SK-N-SH (cell line): ENCODE data around the gene TIMM23. TPM values are rescaled to one million over a fixed set of nuclear protein-coding genes. Genes with fewer than 3 reads are reported as not detected.

Source experiments
- CTCF ChIA-PET: fragments of 300-600, 350-600 bp; formaldehyde crosslinking; extraction: SDS; loops from one replicate; lab custom pipeline; 2021; lab: Yijun Ruan, JAX
- POLR2A ChIA-PET: fragments of 350-600 bp; sonication (Branson Sonifier 250); formaldehyde crosslinking; extraction: SDS; loops from one replicate; lab custom pipeline; 2020; ENCODE audit warnings: antibody characterized with exemption, inconsistent platforms; lab: Yijun Ruan, JAX
- DNase-seq: peaks from one replicate; pipeline ENCODE4 v3.0.0; 2012
- H2AFZ ChIP-seq: fragments of 200-600 bp; sonication (generic); 2 replicates; pipeline ENCODE4 v1.8.1; 2016; ENCODE audit warnings: antibody characterized with exemption, mild to moderate bottlenecking, low read depth
- H3F3A ChIP-seq: fragments of 200-600 bp; sonication (generic); replicated peaks from 2 replicates; pipeline ENCODE3; 2016; ENCODE audit warnings: antibody characterized with exemption, mild to moderate bottlenecking; ENCODE audit not compliant: insufficient read depth
- H3K27ac ChIP-seq, 2 experiments: fragments of 200-500 bp in 1 of 2; fragments of 200-600 bp in 1 of 2; sonication (Bioruptor generic) in 1 of 2; sonication (generic), shearing (Covaris generic) in 1 of 2; 2 replicates each; pipeline versions ENCODE4 v1.5.1 to v1.6.1; 2014 to 2016; ENCODE audit warnings: low read depth in 2 of 2, inconsistent platforms in 1 of 2, low read length in 1 of 2, mild to moderate bottlenecking in 1 of 2, mixed read lengths in 1 of 2
- H3K27me3 ChIP-seq: fragments of 200-600 bp; sonication (generic), shearing (Covaris generic); 2 replicates; pipeline ENCODE4 v1.6.1; 2016; ENCODE audit warnings: mixed run types; ENCODE audit not compliant: insufficient read depth
- H3K36me3 ChIP-seq, 2 experiments: fragments of 200-500 bp in 1 of 2; fragments of 200-600 bp in 1 of 2; sonication (Bioruptor generic) in 1 of 2; sonication (generic) in 1 of 2; replicated peaks in 1 of 2; 2 replicates each; pipeline versions ENCODE3 to v1.5.1; 2014 to 2016; ENCODE audit warnings: low read length in 1 of 2, mild to moderate bottlenecking in 1 of 2; ENCODE audit not compliant: insufficient read depth in 2 of 2, control insufficient read depth in 1 of 2
- H3K4me1 ChIP-seq, 2 experiments: fragments of 200-500 bp in 1 of 2; fragments of 200-600 bp in 1 of 2; sonication (Bioruptor generic) in 1 of 2; sonication (generic), shearing (Covaris generic) in 1 of 2; 2 replicates each; pipeline versions ENCODE4 v1.5.1 to v1.6.1; 2014 to 2016; ENCODE audit warnings: low read depth in 1 of 2, low read length in 1 of 2, mixed run types in 1 of 2; ENCODE audit not compliant: insufficient read depth in 2 of 2, control insufficient read depth in 1 of 2
- H3K4me2 ChIP-seq: fragments of 200-600 bp; sonication (generic), shearing (Covaris generic); 2 replicates; pipeline ENCODE4 v1.6.1; 2017; ENCODE audit warnings: mixed run types
- H3K4me3 ChIP-seq, 2 experiments: fragments of 200-500 bp in 1 of 2; fragments of 200-600 bp in 1 of 2; sonication (Bioruptor generic) in 1 of 2; sonication (generic), shearing (Covaris generic) in 1 of 2; 2 replicates each; pipeline versions ENCODE4 v1.5.1 to v1.8.1; 2014 to 2016; ENCODE audit warnings: low read depth in 2 of 2, inconsistent platforms in 1 of 2, low read length in 1 of 2, mild to moderate bottlenecking in 1 of 2, mixed read lengths in 1 of 2, moderate library complexity in 1 of 2
- H3K79me2 ChIP-seq: fragments of 200-600 bp; sonication (generic); 2 replicates; pipeline ENCODE4 v1.8.1; 2017; ENCODE audit warnings: mild to moderate bottlenecking; ENCODE audit not compliant: insufficient read depth
- H3K9ac ChIP-seq: fragments of 200-600 bp; sonication (generic); 2 replicates; pipeline ENCODE4 v1.6.1; 2017; ENCODE audit warnings: mixed run types
- H3K9me2 ChIP-seq: fragments of 200-600 bp; sonication (generic); 2 replicates; pipeline ENCODE4 v1.6.1; 2017; ENCODE audit warnings: mixed run types
- H3K9me3 ChIP-seq: fragments of 200-600 bp; sonication (generic); 2 replicates; pipeline ENCODE4 v1.6.1; 2017; ENCODE audit warnings: mixed run types, mild to moderate bottlenecking, moderate library complexity
- H4K20me1 ChIP-seq: fragments of 200-600 bp; sonication (generic); 2 replicates; pipeline ENCODE4 v1.6.1; 2017; ENCODE audit warnings: mild to moderate bottlenecking, mixed run types; ENCODE audit not compliant: insufficient read depth
- CHD2 ChIP-seq: fragments of 150-350 bp; IDR thresholded peaks from 2 replicates; pipeline ENCODE4 v1.6.1; 2018; ENCODE audit warnings: low read length; ENCODE audit not compliant: partially characterized antibody
- CTCF ChIP-seq: fragments of 200-600 bp; sonication (generic); IDR thresholded peaks from 2 replicates; pipeline ENCODE4 v1.6.1; 2017; ENCODE audit warnings: antibody characterized with exemption, mild to moderate bottlenecking, moderate library complexity
- FOSL2 ChIP-seq: IDR thresholded peaks from 2 replicates; pipeline ENCODE4 v1.4.0; 2012; ENCODE audit warnings: low read depth, mild to moderate bottlenecking, moderate library complexity, borderline replicate concordance
- FOXJ3 ChIP-seq: sonication (generic); formaldehyde crosslinking; IDR thresholded peaks from 2 replicates; pipeline ENCODE4 v1.5.1; 2020; ENCODE audit warnings: mild to moderate bottlenecking, missing genetic modification reagents
- GATA2 ChIP-seq: sonication (generic); formaldehyde crosslinking; IDR thresholded peaks from 2 replicates; pipeline ENCODE4 v1.5.0; 2020; ENCODE audit warnings: mild to moderate bottlenecking, missing genetic modification reagents
- IRF3 ChIP-seq: fragments of 150-350 bp; IDR thresholded peaks from 2 replicates; pipeline ENCODE4 v1.6.1; 2016; ENCODE audit warnings: mild to moderate bottlenecking, low read depth, low read length
- MXI1 ChIP-seq: IDR thresholded peaks from 2 replicates; pipeline ENCODE4 v1.6.1; 2012; ENCODE audit warnings: mild to moderate bottlenecking, low read depth, low read length, improper control_type of control experiment
- NFIC ChIP-seq: IDR thresholded peaks from 2 replicates; pipeline ENCODE4 v1.4.0; 2012; ENCODE audit warnings: borderline replicate concordance
- POLR2AphosphoS5 ChIP-seq: IDR thresholded peaks from 2 replicates; pipeline ENCODE4 v1.6.1; 2012; ENCODE audit warnings: low read depth, low read length
- RAD21 ChIP-seq: IDR thresholded peaks from 2 replicates; pipeline ENCODE4 v1.6.1; 2012; ENCODE audit warnings: mild to moderate bottlenecking, low read length
- RFX5 ChIP-seq: IDR thresholded peaks from 2 replicates; pipeline ENCODE4 v1.6.1; 2012; ENCODE audit warnings: mild to moderate bottlenecking, improper control_type of control experiment, low read length
- SIN3A ChIP-seq: IDR thresholded peaks from 2 replicates; pipeline ENCODE4 v1.6.1; 2012; ENCODE audit warnings: low read depth, mild to moderate bottlenecking, low read length, moderate library complexity, borderline replicate concordance
- TEAD4 ChIP-seq: IDR thresholded peaks from 2 replicates; pipeline ENCODE4 v1.4.0; 2012; ENCODE audit warnings: mild to moderate bottlenecking, borderline replicate concordance; ENCODE audit not compliant: insufficient read depth
- WGBS: methylation state at CpG from one replicate; pipeline ENCODE4 v1.1.6; 2017; ENCODE audit warnings: low lambda C conversion rate; 5-methylcytosine and 5-hydroxymethylcytosine counted together
- polyA plus RNA-seq, 3 experiments: library from polyadenylated mRNA; depleted of rRNA; stranded (reverse); fragments of >200 nt; gene quantifications; 2 replicates each; pipeline ENCODE4 v1.2.3, GENCODE V29; 2012
- TF ChIP-seq, protein P1 (sequence below): IDR thresholded peaks from 2 replicates; pipeline ENCODE4 v1.6.1; 2012; ENCODE audit warnings: mild to moderate bottlenecking, low read depth, low read length, moderate library complexity
- TF ChIP-seq, protein P2 (sequence below): fragments of 150-350 bp; IDR thresholded peaks from 2 replicates; pipeline ENCODE4 v1.6.1; 2017; ENCODE audit warnings: antibody characterized with exemption, low read length, low read depth, borderline replicate concordance

TIMM23 gene
- polyA plus RNA-seq, 1 of the 3 experiments (the other 2 are of a cell fraction): 87.0 TPM

DNA sequence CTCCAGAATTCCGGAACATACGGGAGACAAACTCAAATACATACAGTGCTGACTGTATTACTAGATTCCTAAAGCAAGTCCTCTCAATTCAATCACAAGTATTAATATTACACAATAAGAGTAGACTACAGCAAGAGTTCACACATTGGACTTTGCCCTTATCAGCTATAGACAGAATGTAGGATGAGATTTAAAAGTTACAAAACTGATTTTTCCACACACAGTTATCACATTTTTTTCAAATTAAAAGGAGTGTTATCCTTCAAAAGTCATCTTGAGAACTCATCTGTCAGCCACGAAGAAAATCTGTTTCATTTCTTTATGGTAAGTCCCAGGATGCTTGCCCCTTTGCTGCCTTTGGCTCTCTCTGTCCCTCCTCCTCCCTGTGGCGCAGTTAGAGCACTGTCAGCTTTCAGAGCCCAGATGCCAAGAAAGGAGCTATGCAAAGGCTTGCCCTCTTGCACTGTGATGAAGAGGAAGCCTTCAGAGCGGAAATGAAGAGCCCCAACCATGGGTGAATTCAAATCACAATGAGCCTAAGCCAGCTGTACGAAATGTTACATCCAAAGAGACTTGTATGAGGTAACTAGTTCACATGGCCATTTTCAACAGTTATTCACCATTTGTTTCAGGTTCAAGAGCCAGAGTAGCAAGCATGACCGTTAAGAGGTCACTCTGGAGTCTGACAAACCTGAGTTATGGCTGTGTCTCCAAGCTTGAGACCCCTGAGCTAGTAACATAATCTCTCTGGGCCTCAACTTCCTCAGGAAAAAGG is 47.5 kb downstream of the TIMM23 start:
- H3K9me3 ChIP-seq: no peaks in the 10 kb centered on the region
- H4K20me1 ChIP-seq: peaks cover 30% of the 10 kb centered on the region
- H3K79me2 ChIP-seq: peaks cover 93% of the 10 kb centered on the region
- no peak overlapping the region for H3K4me3 ChIP-seq
- H3K4me1 ChIP-seq: peaks cover 8 to 22% of the 10 kb centered on the region in 2 experiments
- H3K9ac ChIP-seq: no peak overlapping the region
- CTCF ChIA-PET: interaction anchor here (0.6 to 4.1 kb wide), 5 partner anchors 9 to 772 kb away, joined by 3 to 24 read pairs (median 3); partner anchors contain the start of gene NCOA4
- no peaks in the 10 kb centered on the region for H3K27me3 ChIP-seq
- H2AFZ ChIP-seq: no peak overlapping the region
- 0 out of 2 replicates have a peak overlapping the region, but pooled peaks have one; percentile 11 for H3K4me2 ChIP-seq
- H3F3A ChIP-seq: peaks cover 14% of the 10 kb centered on the region
- no peak overlapping the region for H3K27ac ChIP-seq
- DNase-seq: no peak
- TF ChIP-seq FOXJ3 (CRISPR knock-in tag) (no peak), POLR2AphosphoS5 (no peak), GATA2 (CRISPR knock-in tag) (no peak), CTCF (no peak), FOSL2 (no peak), IRF3 (no peak), RFX5 (no peak), TEAD4 (no peak), CHD2 (no peak), MXI1 (no peak), RAD21 (no peak), NFIC (no peak), SIN3A (no peak)
- TF ChIP-seq, protein P1, sequence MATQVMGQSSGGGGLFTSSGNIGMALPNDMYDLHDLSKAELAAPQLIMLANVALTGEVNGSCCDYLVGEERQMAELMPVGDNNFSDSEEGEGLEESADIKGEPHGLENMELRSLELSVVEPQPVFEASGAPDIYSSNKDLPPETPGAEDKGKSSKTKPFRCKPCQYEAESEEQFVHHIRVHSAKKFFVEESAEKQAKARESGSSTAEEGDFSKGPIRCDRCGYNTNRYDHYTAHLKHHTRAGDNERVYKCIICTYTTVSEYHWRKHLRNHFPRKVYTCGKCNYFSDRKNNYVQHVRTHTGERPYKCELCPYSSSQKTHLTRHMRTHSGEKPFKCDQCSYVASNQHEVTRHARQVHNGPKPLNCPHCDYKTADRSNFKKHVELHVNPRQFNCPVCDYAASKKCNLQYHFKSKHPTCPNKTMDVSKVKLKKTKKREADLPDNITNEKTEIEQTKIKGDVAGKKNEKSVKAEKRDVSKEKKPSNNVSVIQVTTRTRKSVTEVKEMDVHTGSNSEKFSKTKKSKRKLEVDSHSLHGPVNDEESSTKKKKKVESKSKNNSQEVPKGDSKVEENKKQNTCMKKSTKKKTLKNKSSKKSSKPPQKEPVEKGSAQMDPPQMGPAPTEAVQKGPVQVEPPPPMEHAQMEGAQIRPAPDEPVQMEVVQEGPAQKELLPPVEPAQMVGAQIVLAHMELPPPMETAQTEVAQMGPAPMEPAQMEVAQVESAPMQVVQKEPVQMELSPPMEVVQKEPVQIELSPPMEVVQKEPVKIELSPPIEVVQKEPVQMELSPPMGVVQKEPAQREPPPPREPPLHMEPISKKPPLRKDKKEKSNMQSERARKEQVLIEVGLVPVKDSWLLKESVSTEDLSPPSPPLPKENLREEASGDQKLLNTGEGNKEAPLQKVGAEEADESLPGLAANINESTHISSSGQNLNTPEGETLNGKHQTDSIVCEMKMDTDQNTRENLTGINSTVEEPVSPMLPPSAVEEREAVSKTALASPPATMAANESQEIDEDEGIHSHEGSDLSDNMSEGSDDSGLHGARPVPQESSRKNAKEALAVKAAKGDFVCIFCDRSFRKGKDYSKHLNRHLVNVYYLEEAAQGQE: no peak
- TF ChIP-seq, protein P2, sequence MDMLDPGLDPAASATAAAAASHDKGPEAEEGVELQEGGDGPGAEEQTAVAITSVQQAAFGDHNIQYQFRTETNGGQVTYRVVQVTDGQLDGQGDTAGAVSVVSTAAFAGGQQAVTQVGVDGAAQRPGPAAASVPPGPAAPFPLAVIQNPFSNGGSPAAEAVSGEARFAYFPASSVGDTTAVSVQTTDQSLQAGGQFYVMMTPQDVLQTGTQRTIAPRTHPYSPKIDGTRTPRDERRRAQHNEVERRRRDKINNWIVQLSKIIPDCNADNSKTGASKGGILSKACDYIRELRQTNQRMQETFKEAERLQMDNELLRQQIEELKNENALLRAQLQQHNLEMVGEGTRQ: no peak
- TF ChIP-seq, all 33 proteins: peak for 0
- H3K36me3 ChIP-seq: peaks cover 18 to 21% of the 10 kb centered on the region in 2 experiments
- no peaks in the 10 kb centered on the region for H3K9me2 ChIP-seq
- POLR2A ChIA-PET: no interaction called here
- WGBS: 84% methylated on average over 7 of the region's 7 CpGs
